ENCODE results near the gene E2F7.

The E2F7 gene

DNA sequence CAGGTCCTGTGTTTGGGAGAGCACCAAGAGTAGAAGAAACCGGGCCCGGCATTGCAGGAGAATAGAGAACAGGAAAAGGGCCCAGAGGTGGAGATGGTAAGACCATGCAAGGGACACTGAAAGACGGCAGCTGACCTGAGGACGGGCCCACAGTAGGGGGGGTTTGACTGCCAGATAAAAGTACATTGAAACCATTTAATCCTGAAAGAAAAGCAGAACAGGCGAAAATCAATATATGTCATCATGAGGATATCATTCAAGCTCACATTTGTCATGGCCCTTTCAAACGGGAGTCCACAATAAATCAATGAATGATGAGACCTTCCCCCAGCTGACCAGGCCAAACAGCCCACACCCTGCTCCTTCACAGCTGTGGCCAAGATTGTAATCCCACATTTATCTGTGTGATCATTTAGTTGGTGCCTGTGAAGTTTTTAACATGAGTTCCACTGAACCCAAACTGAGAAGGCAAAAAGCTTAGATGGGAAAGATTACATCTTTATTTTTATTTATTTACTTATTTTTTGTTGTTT is 39.5 kb downstream of the E2F7 start:
- no peak overlapping the region for H3K27ac ChIP-seq
- no peak overlapping the region for H3K9ac ChIP-seq (ENCODE audit: insufficient read length)
- TF ChIP-seq EZH2 (IDR thresholded peaks at IDR 0.05): no peak
- no peak for TF ChIP-seq POLR2AphosphoS5 (IDR thresholded peaks at IDR 0.05; ENCODE audit: borderline replicate concordance, low read depth, low read length)
- TF ChIP-seq FOXP2 (optimal IDR thresholded peaks at IDR 0.05; ENCODE audit: control extremely low read depth, extremely low read length, insufficient read depth): no peak
- no peak for DNase-seq (ENCODE audit: low read depth, low spot score)
- no peaks in the 10 kb centered on the region for H3K9me3 ChIP-seq (ENCODE audit: low read depth, low read length)
- H3K36me3 ChIP-seq (ENCODE audit: insufficient read depth, low read length): peaks cover 71% of the 10 kb centered on the region
- no peak overlapping the region for H3K4me3 ChIP-seq

DNA sequence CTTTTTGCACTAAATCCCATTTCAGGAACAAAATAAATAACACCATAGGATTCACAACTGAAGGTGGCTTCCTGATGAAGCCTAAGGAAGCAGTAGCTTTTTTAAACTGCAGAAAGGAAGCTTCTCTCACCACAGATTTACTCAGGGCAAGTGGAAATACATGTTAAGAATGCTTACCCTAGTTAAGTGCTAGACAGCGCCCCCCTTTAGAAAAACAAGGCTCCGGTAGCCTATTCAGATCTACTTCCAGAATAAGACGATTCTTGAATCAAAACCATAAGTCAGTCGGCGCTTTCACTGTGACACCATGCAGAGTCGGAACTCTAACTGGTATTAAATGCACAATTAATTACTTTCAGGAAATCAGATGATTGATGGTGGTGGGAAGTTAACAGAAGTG is 41.9 kb downstream of the E2F7 start:
- H3K9me3 ChIP-seq (ENCODE audit: low read depth, low read length): no peaks in the 10 kb centered on the region
- no peak for DNase-seq (ENCODE audit: low read depth, low spot score)
- TF ChIP-seq FOXP2 (optimal IDR thresholded peaks at IDR 0.05; ENCODE audit: control extremely low read depth, extremely low read length, insufficient read depth) (no peak), POLR2AphosphoS5 (IDR thresholded peaks at IDR 0.05; ENCODE audit: borderline replicate concordance, low read depth, low read length) (no peak), EZH2 (IDR thresholded peaks at IDR 0.05) (no peak)
- H3K9ac ChIP-seq (ENCODE audit: insufficient read length): no peak overlapping the region
- peaks cover 71% of the 10 kb centered on the region for H3K36me3 ChIP-seq (ENCODE audit: insufficient read depth, low read length)
- H3K4me3 ChIP-seq: no peak overlapping the region
- no peak overlapping the region for H3K27ac ChIP-seq

DNA sequence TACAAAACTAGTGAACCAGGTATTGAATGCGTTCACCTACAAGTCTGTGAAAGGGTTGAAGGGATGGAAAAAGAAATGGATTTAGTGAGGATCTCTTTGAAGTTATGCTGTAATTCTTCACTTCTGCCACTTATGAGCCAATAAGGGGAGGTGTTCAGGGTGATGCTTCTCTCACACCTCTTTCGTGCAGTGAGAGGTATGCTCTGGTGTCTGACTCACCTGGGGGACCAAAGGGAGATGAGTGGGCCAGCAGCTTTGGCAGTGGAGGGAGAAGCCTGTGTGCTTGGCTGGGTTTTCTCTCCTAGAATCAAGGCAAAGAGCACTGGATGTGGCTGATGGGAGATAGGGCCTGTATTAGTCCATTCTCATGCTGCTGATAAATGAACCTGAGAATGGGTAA is 45.4 kb downstream of the E2F7 start:
- peaks cover 51% of the 10 kb centered on the region for H3K36me3 ChIP-seq (ENCODE audit: insufficient read depth, low read length)
- no peak overlapping the region for H3K9ac ChIP-seq (ENCODE audit: insufficient read length)
- DNase-seq (ENCODE audit: low read depth, low spot score): no peak

DNA sequence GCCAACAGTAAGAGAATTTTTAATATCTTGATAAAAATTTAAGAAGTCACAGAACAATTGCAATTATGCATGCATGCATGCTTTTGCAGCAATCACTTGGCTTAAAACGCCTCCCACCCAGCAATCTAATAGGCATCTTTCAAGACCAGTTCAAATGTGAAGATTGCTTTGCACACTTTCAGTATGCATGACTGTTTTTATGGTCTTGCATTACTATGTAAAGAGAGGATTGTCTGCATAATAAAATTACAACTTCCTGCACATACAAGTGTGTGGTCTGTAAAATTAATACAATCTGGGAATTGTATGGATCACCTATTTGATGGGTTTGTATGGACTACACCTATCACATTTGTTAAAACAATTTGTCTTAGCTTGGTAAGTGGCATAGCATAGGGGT is 48.8 kb downstream of the E2F7 start:
- no peaks in the 10 kb centered on the region for H3K9me3 ChIP-seq (ENCODE audit: low read depth, low read length)
- H3K36me3 ChIP-seq (ENCODE audit: insufficient read depth, low read length): peaks cover 27% of the 10 kb centered on the region
- no peak overlapping the region for H3K9ac ChIP-seq (ENCODE audit: insufficient read length)
- H3K27ac ChIP-seq: no peak overlapping the region
- no peak overlapping the region for H3K4me3 ChIP-seq
- DNase-seq (ENCODE audit: low read depth, low spot score): no peak
- no peak for TF ChIP-seq POLR2AphosphoS5 (IDR thresholded peaks at IDR 0.05; ENCODE audit: borderline replicate concordance, low read depth, low read length)
- no peak for TF ChIP-seq FOXP2 (optimal IDR thresholded peaks at IDR 0.05; ENCODE audit: control extremely low read depth, extremely low read length, insufficient read depth)
- TF ChIP-seq EZH2 (IDR thresholded peaks at IDR 0.05): no peak

More for the DNA sequence above, 45.4 kb downstream of the E2F7 start:
- no peak overlapping the region for H3K4me3 ChIP-seq
- H3K9me3 ChIP-seq (ENCODE audit: low read depth, low read length): no peaks in the 10 kb centered on the region
- no peak overlapping the region for H3K27ac ChIP-seq
- TF ChIP-seq EZH2 (IDR thresholded peaks at IDR 0.05) (no peak), POLR2AphosphoS5 (IDR thresholded peaks at IDR 0.05; ENCODE audit: borderline replicate concordance, low read depth, low read length) (no peak), FOXP2 (optimal IDR thresholded peaks at IDR 0.05; ENCODE audit: control extremely low read depth, extremely low read length, insufficient read depth) (no peak)

DNA sequence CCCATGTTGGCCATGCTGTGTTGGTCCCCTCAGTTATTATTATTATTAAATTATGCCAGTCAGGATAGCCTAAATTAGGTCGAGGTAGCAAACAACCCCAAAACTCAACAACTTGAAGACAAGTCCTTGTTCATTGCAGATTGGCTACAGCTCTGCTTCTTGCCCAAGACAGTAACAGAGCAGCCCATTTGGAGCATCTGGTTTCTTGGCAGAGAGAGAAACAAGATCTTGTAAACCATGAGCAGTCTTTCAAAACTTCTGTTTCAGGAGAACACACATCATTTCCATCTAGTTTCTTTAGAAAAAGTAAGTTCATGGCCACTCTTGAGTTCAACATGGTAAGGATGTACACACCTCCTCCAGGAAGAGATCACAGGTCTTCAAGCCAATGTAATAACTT is 52.3 kb downstream of the E2F7 start:
- no peak overlapping the region for H3K9ac ChIP-seq (ENCODE audit: insufficient read length)
- no peak for TF ChIP-seq EZH2 (IDR thresholded peaks at IDR 0.05)
- TF ChIP-seq FOXP2 (optimal IDR thresholded peaks at IDR 0.05; ENCODE audit: control extremely low read depth, extremely low read length, insufficient read depth): no peak
- TF ChIP-seq POLR2AphosphoS5 (IDR thresholded peaks at IDR 0.05; ENCODE audit: borderline replicate concordance, low read depth, low read length): no peak
- DNase-seq (ENCODE audit: low read depth, low spot score): no peak

DNA sequence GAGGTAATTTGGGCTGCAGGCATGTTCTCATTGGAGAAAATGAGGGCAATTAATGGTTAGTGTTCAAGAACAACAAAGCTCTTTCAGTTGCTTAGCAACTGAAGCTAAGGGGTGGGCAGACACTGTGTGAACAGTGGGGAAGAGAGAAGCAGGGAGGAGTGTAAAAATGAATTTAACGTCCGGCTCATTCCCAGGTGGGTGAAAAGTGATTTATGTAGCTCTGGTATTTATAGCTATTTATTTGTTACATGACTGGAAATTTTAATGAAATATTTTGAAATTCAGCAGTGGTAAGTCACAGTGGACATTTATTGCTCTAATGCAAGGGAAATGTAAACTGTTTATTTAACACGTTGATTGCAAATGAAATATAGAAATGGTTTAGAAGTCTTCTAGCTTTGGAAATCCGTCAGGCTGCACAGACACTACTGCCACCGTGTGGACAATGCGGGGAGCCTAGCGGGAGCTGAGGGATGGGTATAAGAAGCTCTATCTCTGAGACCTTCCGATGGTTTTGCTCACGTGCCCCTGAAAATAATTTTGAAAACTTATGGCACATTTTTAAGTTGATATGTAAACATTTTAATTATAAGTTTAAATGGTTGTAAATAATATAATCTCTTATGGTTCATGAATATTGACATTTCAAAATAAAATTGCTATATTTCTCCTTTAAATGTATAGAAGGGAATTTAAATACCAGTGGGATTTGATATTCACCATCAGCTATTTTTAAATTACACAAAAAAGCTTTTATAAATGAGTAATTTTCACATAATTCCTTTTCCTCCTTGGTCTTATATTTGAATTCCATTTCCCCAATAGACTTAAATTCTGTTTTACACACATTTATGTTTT is 54.4 kb downstream of the E2F7 start:
- Histone ChIP-seq H3K27ac (no peak overlapping the region), H3K9ac (ENCODE audit: insufficient read length) (no peak overlapping the region), H3K4me3 (peak overlapping the region; percentile 42), H3K9me3 (ENCODE audit: low read depth, low read length) (no peaks in the 10 kb centered on the region), H3K36me3 (ENCODE audit: insufficient read depth, low read length) (no peaks in the 10 kb centered on the region)
- peak; percentile 70 for DNase-seq (ENCODE audit: low read depth, low spot score)
- TF ChIP-seq POLR2AphosphoS5 (IDR thresholded peaks at IDR 0.05; ENCODE audit: borderline replicate concordance, low read depth, low read length): no peak
- no peak for TF ChIP-seq FOXP2 (optimal IDR thresholded peaks at IDR 0.05; ENCODE audit: control extremely low read depth, extremely low read length, insufficient read depth)
- no peak for TF ChIP-seq EZH2 (IDR thresholded peaks at IDR 0.05)

More for the DNA sequence above, 52.3 kb downstream of the E2F7 start:
- Histone ChIP-seq H3K4me3 (no peak overlapping the region), H3K27ac (no peak overlapping the region), H3K36me3 (ENCODE audit: insufficient read depth, low read length) (peaks cover 6% of the 10 kb centered on the region), H3K9me3 (ENCODE audit: low read depth, low read length) (no peaks in the 10 kb centered on the region)

DNA sequence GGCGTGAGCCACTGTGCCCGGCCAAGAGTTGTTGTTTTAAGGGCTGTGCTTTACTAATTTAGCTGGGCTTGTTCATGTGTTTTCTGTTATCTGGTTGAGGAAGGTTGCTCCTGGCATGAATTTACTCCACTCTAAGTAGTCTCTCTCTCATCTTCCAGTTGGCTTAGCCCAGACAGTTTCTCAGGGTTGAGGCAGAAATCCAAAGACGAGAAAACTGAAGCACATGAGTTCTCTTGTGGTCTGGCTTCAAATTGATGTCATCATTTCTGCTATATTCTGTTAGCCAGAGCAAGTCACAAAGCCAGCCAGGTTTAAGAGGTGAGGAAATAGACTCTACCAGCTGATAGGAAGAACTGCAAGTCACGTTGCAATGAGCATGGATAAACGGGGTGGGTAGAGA is 57.9 kb downstream of the E2F7 start:
- H3K9me3 ChIP-seq (ENCODE audit: low read depth, low read length): no peaks in the 10 kb centered on the region
- H3K9ac ChIP-seq (ENCODE audit: insufficient read length): no peak overlapping the region
- no peak for DNase-seq (ENCODE audit: low read depth, low spot score)
- no peaks in the 10 kb centered on the region for H3K36me3 ChIP-seq (ENCODE audit: insufficient read depth, low read length)
- no peak overlapping the region for H3K4me3 ChIP-seq
- TF ChIP-seq POLR2AphosphoS5 (IDR thresholded peaks at IDR 0.05; ENCODE audit: borderline replicate concordance, low read depth, low read length): no peak
- no peak for TF ChIP-seq FOXP2 (optimal IDR thresholded peaks at IDR 0.05; ENCODE audit: control extremely low read depth, extremely low read length, insufficient read depth)
- TF ChIP-seq EZH2 (IDR thresholded peaks at IDR 0.05): no peak
- H3K27ac ChIP-seq: no peak overlapping the region

DNA sequence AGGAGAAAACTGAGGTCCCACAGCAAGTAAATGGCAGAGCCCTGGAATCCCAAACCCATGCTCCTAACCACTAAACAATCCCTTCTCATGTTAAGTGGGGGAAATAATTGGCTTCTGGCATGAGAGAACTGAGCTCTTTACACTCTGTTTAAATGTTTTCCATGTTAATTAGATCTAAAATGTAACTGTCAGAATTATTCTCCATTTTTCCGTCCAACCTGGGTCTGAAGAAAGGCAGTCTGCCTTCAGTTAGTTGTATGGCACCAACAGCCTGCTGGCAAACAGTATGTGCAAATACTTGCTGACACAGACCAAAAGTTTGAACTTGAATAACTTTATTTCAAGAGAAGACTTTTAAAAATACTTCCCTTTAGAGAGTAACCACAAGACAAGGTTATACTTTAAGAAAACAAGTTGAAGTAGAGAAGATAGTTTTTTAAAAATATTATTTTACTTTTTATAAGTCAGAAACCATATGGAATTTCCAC is 59.7 kb downstream of the E2F7 start:
- TF ChIP-seq FOXP2 (optimal IDR thresholded peaks at IDR 0.05; ENCODE audit: control extremely low read depth, extremely low read length, insufficient read depth) (no peak), EZH2 (IDR thresholded peaks at IDR 0.05) (no peak), POLR2AphosphoS5 (IDR thresholded peaks at IDR 0.05; ENCODE audit: borderline replicate concordance, low read depth, low read length) (no peak)
- no peaks in the 10 kb centered on the region for H3K9me3 ChIP-seq (ENCODE audit: low read depth, low read length)
- no peak overlapping the region for H3K4me3 ChIP-seq
- H3K9ac ChIP-seq (ENCODE audit: insufficient read length): no peak overlapping the region
- H3K36me3 ChIP-seq (ENCODE audit: insufficient read depth, low read length): no peaks in the 10 kb centered on the region
- H3K27ac ChIP-seq: peak overlapping the region; percentile 56; the same call in 1 of the 2 replicates
- DNase-seq (ENCODE audit: low read depth, low spot score): no peak
